Gastroesophageal sphincter (tissue), 3 donors: ENCODE measurements around the gene ARHGAP5.

Experiments used
- POLR2AphosphoS5 ChIP-seq: sonication (generic); formaldehyde crosslinking; IDR thresholded peaks from one replicate; pipeline ENCODE4 v1.6.1; 2017; ENCODE audit warnings: antibody characterized with exemption
- TF ChIP-seq, protein P1 (sequence below), 4 experiments: fragments of 200-600 bp in 2 of 4; fragments of 450-650 bp in 2 of 4; sonication (generic) in 1 of 4; IDR thresholded peaks; one replicate each; pipeline ENCODE4 v1.5.1; 2017 to 2019; ENCODE audit warnings: antibody characterized with exemption in 4 of 4, mild to moderate bottlenecking in 2 of 4, moderate library complexity in 2 of 4

DNA sequence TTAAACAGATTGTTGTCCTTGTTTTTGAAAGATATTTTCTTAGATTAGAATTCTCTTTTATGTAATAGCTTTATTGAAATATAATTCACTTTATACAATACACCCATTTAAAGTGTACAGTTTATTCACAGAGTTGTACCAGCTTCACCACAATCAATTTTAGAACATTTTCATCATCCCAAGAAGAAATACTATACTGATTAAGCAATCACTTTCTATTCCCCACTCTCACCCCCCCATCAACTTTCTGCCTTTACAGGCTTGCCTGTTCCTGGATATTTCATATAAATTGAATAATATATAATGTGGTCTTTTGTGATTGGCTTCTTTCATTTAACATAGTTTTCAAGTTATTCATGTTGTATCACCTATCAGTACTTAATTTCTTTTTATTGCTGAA lies 44.4 kb downstream of the ARHGAP5 start:
- TF ChIP-seq POLR2AphosphoS5: no peak
- TF ChIP-seq, protein P1, sequence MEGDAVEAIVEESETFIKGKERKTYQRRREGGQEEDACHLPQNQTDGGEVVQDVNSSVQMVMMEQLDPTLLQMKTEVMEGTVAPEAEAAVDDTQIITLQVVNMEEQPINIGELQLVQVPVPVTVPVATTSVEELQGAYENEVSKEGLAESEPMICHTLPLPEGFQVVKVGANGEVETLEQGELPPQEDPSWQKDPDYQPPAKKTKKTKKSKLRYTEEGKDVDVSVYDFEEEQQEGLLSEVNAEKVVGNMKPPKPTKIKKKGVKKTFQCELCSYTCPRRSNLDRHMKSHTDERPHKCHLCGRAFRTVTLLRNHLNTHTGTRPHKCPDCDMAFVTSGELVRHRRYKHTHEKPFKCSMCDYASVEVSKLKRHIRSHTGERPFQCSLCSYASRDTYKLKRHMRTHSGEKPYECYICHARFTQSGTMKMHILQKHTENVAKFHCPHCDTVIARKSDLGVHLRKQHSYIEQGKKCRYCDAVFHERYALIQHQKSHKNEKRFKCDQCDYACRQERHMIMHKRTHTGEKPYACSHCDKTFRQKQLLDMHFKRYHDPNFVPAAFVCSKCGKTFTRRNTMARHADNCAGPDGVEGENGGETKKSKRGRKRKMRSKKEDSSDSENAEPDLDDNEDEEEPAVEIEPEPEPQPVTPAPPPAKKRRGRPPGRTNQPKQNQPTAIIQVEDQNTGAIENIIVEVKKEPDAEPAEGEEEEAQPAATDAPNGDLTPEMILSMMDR (IDR thresholded peaks at IDR 0.05): no peak
